Endothelial cell of umbilical vein (primary cell): ENCODE measurements around the gene NKD1. TPM values are rescaled to one million over a fixed set of nuclear protein-coding genes. Genes with fewer than 3 reads are reported as not detected.

Source experiments
- BruUV-seq: library from RNA; stranded (reverse); fragments of 400-500 nt; replicated peaks from 2 replicates; lab custom pipeline; 2021; lab: Mats Ljungman, UMichigan
- CTCF ChIA-PET: fragments of 300-600, 350-600 bp; sonication (Branson Sonifier 250); formaldehyde crosslinking; loops from one replicate; lab custom pipeline; 2021; ENCODE audit warnings: antibody characterized with exemption, inconsistent platforms; lab: Charles Lee
- POLR2A ChIA-PET: fragments of 300-600, 350-600 bp; sonication (Branson Sonifier 250); formaldehyde crosslinking; loops from one replicate; lab custom pipeline; 2021; ENCODE audit warnings: antibody characterized with exemption, inconsistent platforms; lab: Charles Lee
- DNase-seq: peaks from one replicate; pipeline ENCODE4 v3.0.0-alpha.2; 2011; ENCODE audit warnings: low read depth, low spot score
- FAIRE-seq: peaks from 2 replicates; lab custom pipeline; 2011; peaks lifted over from hg19 to GRCh38; lab: Jason Lieb, UNC
- H2AFZ ChIP-seq: 2 replicates; pipeline ENCODE4 v1.6.0; 2012; ENCODE audit warnings: low read depth, low read length, control low read depth, inconsistent platforms
- H3K27ac ChIP-seq: 2 replicates; pipeline ENCODE4 v1.5.1; 2011; ENCODE audit warnings: low read depth, mild to moderate bottlenecking, control low read depth, low read length, moderate library complexity; ENCODE audit not compliant: insufficient read depth
- H3K27me3 ChIP-seq, 2 experiments: 2 replicates each; pipeline versions ENCODE4 v1.6.0 to v1.6.1; 2011; ENCODE audit warnings: low read length in 2 of 2, mixed read lengths in 1 of 2; ENCODE audit not compliant: control insufficient read depth in 2 of 2, insufficient read depth in 2 of 2
- H3K36me3 ChIP-seq, 2 experiments: 2 replicates in 1 of 2; 3 replicates in 1 of 2; pipeline ENCODE4 v1.5.1; 2011; ENCODE audit warnings: low read length in 2 of 2, mild to moderate bottlenecking in 1 of 2, moderate library complexity in 1 of 2; ENCODE audit not compliant: control insufficient read depth in 2 of 2, insufficient read depth in 2 of 2; ENCODE audit errors: extremely low read depth in 1 of 2
- H3K4me1 ChIP-seq: 3 replicates; pipeline ENCODE4 v1.5.1; 2011; ENCODE audit warnings: mild to moderate bottlenecking, low read length; ENCODE audit not compliant: control insufficient read depth, insufficient read depth; ENCODE audit errors: extremely low read depth
- H3K4me2 ChIP-seq: 2 replicates; pipeline ENCODE4 v1.6.1; 2011; ENCODE audit warnings: low read length, control low read depth, mixed read lengths; ENCODE audit not compliant: insufficient read depth
- H3K4me3 ChIP-seq, 3 experiments: fragments of 200-600 bp in 1 of 3; sonication (generic), shearing (Covaris generic) in 1 of 3; replicated peaks in 1 of 3; 2 replicates each; pipeline ENCODE4 v1.5.1; 2011 to 2016; ENCODE audit warnings: control low read depth in 3 of 3, low read length in 3 of 3, mild to moderate bottlenecking in 2 of 3, inconsistent platforms in 1 of 3, low read depth in 1 of 3, moderate library complexity in 1 of 3; ENCODE audit not compliant: insufficient read depth in 1 of 3
- H3K79me2 ChIP-seq: 2 replicates; pipeline ENCODE4 v1.6.0; 2012; ENCODE audit warnings: low read length, inconsistent platforms; ENCODE audit not compliant: control insufficient read depth, insufficient read depth
- H3K9ac ChIP-seq: replicated peaks from 2 replicates; pipeline ENCODE3; 2011; ENCODE audit warnings: low read length, control low read depth; ENCODE audit not compliant: insufficient read depth; ENCODE audit errors: extremely low read depth
- H3K9me1 ChIP-seq: replicated peaks from 3 replicates; pipeline ENCODE4 v1.6.0; 2011; ENCODE audit warnings: mild to moderate bottlenecking, low read length; ENCODE audit not compliant: control insufficient read depth, insufficient read depth; ENCODE audit errors: extremely low read depth
- H3K9me3 ChIP-seq: replicated peaks from 2 replicates; pipeline ENCODE4 v1.5.1; 2012; ENCODE audit warnings: low read length, inconsistent platforms; ENCODE audit not compliant: control insufficient read depth, insufficient read depth
- H4K20me1 ChIP-seq: replicated peaks from 2 replicates; pipeline ENCODE3; 2011; ENCODE audit warnings: mild to moderate bottlenecking, low read length; ENCODE audit not compliant: control insufficient read depth, insufficient read depth; ENCODE audit errors: extremely low read depth
- CTCF ChIP-seq, 2 donors: IDR thresholded peaks; 1 replicate in 1 of 2; 2 replicates in 1 of 2; pipeline ENCODE4 v1.5.1; 2011; ENCODE audit warnings: low read length in 2 of 2, mild to moderate bottlenecking in 2 of 2, moderate library complexity in 2 of 2, control low read depth in 1 of 2, inconsistent platforms in 1 of 2, low read depth in 1 of 2; ENCODE audit not compliant: insufficient read depth in 1 of 2; ENCODE audit errors: extremely low read depth in 1 of 2
- EZH2 ChIP-seq: IDR thresholded peaks from 2 replicates; pipeline ENCODE4 v1.6.1; 2012; ENCODE audit warnings: borderline replicate concordance, low read depth, mild to moderate bottlenecking, moderate library complexity, low read length, inconsistent platforms; ENCODE audit not compliant: severe bottlenecking
- GATA2 ChIP-seq: IDR thresholded peaks from 2 replicates; pipeline ENCODE4 v1.7.0; 2011; ENCODE audit warnings: low read depth, mild to moderate bottlenecking, moderate library complexity, mixed read lengths, low read length; ENCODE audit not compliant: insufficient read length, insufficient read depth
- JUN ChIP-seq: IDR thresholded peaks from 2 replicates; pipeline ENCODE4 v1.6.1; 2011; ENCODE audit warnings: borderline replicate concordance, low read depth; ENCODE audit not compliant: insufficient read length, insufficient read depth
- MAX ChIP-seq: IDR thresholded peaks from 2 replicates; pipeline ENCODE4 v1.6.1; 2011; ENCODE audit not compliant: insufficient read depth, insufficient read length
- MYC ChIP-seq: IDR thresholded peaks from one replicate; pipeline ENCODE4 v1.6.1; 2011; ENCODE audit warnings: mild to moderate bottlenecking, low read depth, low read length
- POLR2A ChIP-seq: IDR thresholded peaks from 2 replicates; pipeline ENCODE4 v1.6.1; 2012; ENCODE audit warnings: low read depth, mild to moderate bottlenecking, control low read depth, low read length
- POLR2AphosphoS5 ChIP-seq: IDR thresholded peaks from 2 replicates; pipeline ENCODE4 v1.6.1; 2012; ENCODE audit warnings: low read depth, mild to moderate bottlenecking, control low read depth, low read length, moderate library complexity; ENCODE audit not compliant: insufficient read depth
- dilution Hi-C: fragments of 300-500 bp; cut with MboI; formaldehyde crosslinking; loops from one replicate; pipeline ENCODE4 v1.15.0; 2019; ENCODE audit warnings: low sequenced_read_pairs; ENCODE audit not compliant: extremely low pct_ligation_motif_present
- intact Hi-C: fragments of 100-400 bp; cut with micrococcal nuclease; formaldehyde crosslinking; loops from one replicate; pipeline ENCODE4 v1.10.0; 2022
- polyA plus RNA-seq, 4 experiments: library from polyadenylated mRNA; depleted of rRNA in 3 of 4; stranded (reverse) in 3 of 4; unstranded in 1 of 4; fragments of >200 nt; gene quantifications; 2 replicates each; pipeline versions ENCODE4 v1.2.1 to v1.2.3, GENCODE V29; 2011 to 2012; ENCODE audit warnings: missing spikeins in 1 of 4
- total RNA-seq: library from RNA; stranded (reverse); gene quantifications from 2 replicates; pipeline ENCODE4 v1.2.3, GENCODE V29; 2021

The NKD1 gene
- total and polyA plus RNA-seq, 2 donors (not counting 3 experiments of a cell fraction or from before 2014, with no cell fraction given), result not detected

DNA sequence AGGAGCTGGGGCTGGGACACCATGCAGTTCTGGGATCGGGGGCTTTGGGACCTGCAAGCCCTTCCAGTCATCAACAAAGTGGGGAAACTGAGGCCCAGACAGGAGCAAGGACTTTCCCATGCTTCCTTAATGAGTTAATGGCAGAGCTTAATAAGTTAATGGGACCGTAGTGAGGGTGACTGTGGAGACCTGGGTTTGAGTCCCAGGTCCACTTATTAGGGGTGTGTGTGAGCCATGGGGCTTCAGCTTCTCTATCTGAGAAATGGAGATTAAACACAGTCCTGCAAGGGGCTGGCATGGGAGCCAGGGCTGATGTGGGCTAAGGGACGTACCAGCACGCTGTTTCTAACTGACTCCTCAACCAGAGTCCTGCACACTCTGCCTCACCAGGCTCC, 41.7 kb upstream of the NKD1 start:
- intact Hi-C loops, result no loop called here
- DNase-seq, result no peak
- no TSS peak for BruUV-seq
- TF ChIP-seq MAX, result no peak
- no peak for TF ChIP-seq CTCF (IDR thresholded peaks at IDR 0.05; ENCODE audit: extremely low read depth in 1 of 2, insufficient read depth in 1 of 2, low read depth in 1 of 2, low read length in 2 of 2)
- TF ChIP-seq POLR2AphosphoS5, result no peak
- TF ChIP-seq GATA2, result no peak
- H3K9ac ChIP-seq, result no peak overlapping the region
- no peaks in the 10 kb centered on the region for H3K36me3 ChIP-seq
- no peaks in the 10 kb centered on the region for H4K20me1 ChIP-seq
- no peaks in the 10 kb centered on the region for H3K9me1 ChIP-seq
- no peaks in the 10 kb centered on the region for H3K4me1 ChIP-seq
- no peak overlapping the region for H3K27ac ChIP-seq
- H3K4me2 ChIP-seq, result no peak overlapping the region
- POLR2A ChIA-PET, result no interaction called here
- H3K4me3 ChIP-seq, result no peak overlapping the region
- no peaks in the 10 kb centered on the region for H3K27me3 ChIP-seq
- H2AFZ ChIP-seq, result no peak overlapping the region
- FAIRE-seq, result no peak
- no peaks in the 10 kb centered on the region for H3K79me2 ChIP-seq
- CTCF ChIA-PET, result interaction anchor here (1.0 kb wide), 1 partner anchor 439 kb away, joined by 3 read pairs; no protein-coding TSS in a partner anchor
- dilution Hi-C loops, result no loop called here
- no peaks in the 10 kb centered on the region for H3K9me3 ChIP-seq

DNA sequence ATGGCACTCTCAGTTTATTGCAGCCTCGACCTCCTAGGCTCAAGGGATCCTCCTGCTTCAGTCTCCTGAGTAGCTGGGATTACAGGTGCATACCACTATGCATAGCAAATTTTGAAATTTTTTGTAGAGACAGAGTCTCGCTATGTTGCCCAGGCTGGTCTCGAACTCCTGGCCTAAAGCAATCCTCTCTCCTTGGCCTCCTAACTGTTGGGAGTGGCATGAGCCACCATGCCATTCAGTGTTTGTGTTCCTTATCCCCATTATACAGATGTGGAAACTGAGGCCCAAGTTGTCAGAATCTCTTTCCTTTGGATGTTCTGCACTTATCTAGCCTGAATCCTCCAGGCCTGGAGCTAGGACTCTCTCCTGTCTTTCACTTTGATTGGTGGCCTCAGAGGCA, 40.8 kb upstream of the NKD1 start:
- H3K27me3 ChIP-seq, result no peaks in the 10 kb centered on the region
- intact Hi-C loops (no loop called here), dilution Hi-C loops (no loop called here)
- no peak overlapping the region for H3K4me2 ChIP-seq
- no peak overlapping the region for H3K27ac ChIP-seq
- no peak overlapping the region for H3K9ac ChIP-seq
- no peaks in the 10 kb centered on the region for H3K9me1 ChIP-seq
- DNase-seq (no peak), FAIRE-seq (no peak)
- CTCF ChIA-PET, result interaction anchor here (1.6 kb wide), 1 partner anchor 482 kb away, joined by 4 read pairs; the partner anchor contains the start of gene CNEP1R1
- no TSS peak for BruUV-seq
- no peak overlapping the region for H3K4me3 ChIP-seq
- no peaks in the 10 kb centered on the region for H3K79me2 ChIP-seq
- no peak overlapping the region for H2AFZ ChIP-seq
- no peaks in the 10 kb centered on the region for H4K20me1 ChIP-seq
- H3K36me3 ChIP-seq, result no peaks in the 10 kb centered on the region
- no peaks in the 10 kb centered on the region for H3K9me3 ChIP-seq
- POLR2A ChIA-PET, result no interaction called here
- TF ChIP-seq POLR2AphosphoS5 (no peak), MYC (no peak), POLR2A (no peak), MAX (no peak), JUN (no peak), EZH2 (no peak), CTCF (IDR thresholded peaks at IDR 0.05; ENCODE audit: extremely low read depth in 1 of 2, insufficient read depth in 1 of 2, low read depth in 1 of 2, low read length in 2 of 2) (no peak)
- H3K4me1 ChIP-seq, result no peaks in the 10 kb centered on the region
